Measurements from ENCODE around the gene CDC16. TPM values are rescaled to one million over a fixed set of nuclear protein-coding genes. Genes with fewer than 3 reads are reported as not detected.
A peak's percentile ranks its signal among the peaks of the same experiment; 100 is the strongest.
"Not testable (repeated sequence)": the region's sequence is repeated elsewhere in the genome, so short reads cannot be mapped to it uniquely, and the experiment has no call there.

Gene CDC16
- total RNA-seq, 1 experiment from 2014 or later, result 57.7 TPM

DNA sequence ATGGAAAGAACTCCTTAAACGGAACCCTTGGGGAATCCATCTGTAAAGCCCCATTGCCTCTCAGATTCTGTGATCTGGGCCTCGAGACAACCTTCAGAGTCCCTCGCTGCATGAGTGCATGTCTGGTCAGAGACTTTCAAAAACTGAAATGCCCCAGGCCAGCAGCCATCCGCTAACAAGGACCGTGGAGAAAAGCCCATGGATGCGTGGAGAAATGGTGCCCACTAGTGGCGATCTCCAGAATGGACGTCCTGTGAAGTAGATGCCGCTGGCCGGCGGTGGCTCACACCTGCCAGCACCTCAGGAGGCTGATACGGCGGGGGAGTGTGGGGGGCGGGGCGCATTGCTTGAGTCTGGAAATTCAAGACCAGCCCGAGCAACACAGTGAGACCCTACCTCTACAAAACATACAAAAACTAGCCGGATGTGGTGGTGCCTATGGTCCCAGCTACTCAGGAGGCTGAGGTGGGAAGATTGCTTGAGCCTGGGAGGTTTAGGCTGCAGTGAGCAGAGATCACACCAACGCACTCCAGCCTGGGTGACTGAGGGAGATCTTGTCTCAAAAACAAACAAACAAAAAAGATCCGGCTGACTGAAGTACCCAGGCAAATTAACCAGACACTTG, 7.9 kb upstream of the CDC16 start:
- peak; percentile 84 for DNase-seq (ENCODE audit: low spot score)

DNA sequence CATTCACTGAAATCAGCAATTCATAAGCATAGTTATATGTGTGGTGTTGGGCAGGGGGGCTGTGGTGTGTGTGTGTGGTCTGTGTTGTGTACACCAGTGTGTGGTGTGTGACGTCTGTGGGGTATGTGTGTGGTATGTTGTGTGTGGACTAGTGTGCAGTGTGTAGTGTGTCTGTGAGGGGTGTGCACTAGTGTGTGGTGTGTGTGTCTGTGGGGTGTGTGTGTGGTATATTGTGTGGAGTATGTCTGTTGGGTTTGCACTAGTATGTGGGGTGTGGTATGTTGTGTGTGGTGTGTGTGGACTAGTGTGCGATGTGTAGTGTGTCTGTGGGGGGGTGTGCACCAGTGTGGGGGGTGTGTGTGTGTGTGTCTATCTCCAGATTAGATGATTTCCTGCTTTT, 7.2 kb upstream of the CDC16 start:
- no peak for DNase-seq (ENCODE audit: low spot score)

DNA sequence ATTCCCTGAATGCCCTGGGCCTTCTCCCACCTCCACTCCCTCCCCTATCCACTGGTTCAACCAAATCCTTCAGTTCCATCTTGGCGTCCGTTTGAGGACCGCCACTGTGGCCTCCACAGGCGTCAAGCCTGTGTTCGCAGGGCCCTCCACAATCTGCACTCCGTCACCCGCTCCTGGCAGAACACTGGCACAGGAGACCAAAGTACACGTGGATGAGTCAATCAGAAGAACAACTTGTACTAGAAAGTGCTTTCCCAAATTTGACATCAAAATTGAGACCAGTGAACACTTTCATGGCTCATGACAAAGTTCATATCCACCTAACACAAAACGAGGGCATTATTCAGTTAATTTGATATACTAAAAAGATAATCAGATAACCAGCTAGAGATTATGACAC, 6.5 kb upstream of the CDC16 start:
- no peak for DNase-seq (ENCODE audit: low spot score)

DNA sequence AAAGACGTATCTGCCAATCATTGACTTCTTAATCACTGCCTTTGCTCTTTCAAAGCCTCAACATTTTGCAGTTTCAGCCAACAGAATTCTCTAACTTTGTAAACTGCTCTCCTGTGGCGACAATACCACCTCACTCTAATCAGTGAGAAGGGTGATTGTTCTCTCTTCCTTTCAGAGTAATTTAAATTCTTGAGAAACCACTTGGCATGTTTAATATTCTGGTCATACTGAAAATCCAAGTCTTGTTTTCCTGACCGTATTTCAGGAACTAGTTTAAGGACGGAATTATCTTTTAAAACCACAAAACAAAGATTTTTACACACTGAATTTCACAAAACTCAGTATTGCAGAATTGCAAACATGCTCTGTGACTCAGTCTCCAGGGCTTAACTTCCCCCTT, 5.2 kb upstream of the CDC16 start:
- DNase-seq (ENCODE audit: low spot score), result no peak

DNA sequence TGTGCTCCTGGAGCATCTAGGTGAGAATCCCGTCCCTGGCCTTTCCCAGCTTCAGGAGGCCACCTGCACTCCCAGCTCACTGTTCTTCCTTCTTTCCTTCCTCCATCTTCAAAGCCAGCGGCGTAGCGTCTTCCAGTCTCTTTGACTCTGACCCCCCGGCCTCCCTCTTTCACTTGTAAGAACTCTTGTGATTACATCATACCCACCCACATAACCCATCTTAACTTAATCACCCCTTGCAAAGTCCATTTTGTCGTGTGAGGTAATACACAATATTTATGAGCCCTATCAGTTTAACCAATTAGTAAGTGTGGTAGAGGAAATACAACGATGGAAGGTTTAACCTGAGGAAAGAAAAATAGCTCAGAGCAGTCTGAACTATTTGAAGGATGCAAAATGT, 4.6 kb upstream of the CDC16 start:
- no peak for DNase-seq (ENCODE audit: low spot score)

DNA sequence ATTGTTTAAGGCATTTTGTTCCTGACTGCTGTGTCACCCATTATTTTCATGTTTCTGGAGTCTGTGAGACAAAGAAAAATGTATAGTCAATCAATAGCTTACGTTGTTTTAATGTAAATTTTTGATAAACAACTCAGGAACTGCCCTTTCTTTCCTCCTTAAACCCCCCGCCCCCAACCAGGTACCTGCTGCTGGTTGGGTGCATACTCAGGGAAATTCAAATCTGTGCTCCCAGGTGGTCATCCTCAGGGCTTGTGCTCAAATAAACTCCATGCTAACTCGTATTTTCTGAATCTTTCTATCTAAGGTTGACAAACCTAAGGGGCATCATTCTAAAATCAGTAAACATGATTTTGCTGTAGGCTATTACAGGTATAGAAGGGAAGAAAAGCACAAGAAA, 4.1 kb upstream of the CDC16 start:
- no peak for DNase-seq (ENCODE audit: low spot score)

DNA sequence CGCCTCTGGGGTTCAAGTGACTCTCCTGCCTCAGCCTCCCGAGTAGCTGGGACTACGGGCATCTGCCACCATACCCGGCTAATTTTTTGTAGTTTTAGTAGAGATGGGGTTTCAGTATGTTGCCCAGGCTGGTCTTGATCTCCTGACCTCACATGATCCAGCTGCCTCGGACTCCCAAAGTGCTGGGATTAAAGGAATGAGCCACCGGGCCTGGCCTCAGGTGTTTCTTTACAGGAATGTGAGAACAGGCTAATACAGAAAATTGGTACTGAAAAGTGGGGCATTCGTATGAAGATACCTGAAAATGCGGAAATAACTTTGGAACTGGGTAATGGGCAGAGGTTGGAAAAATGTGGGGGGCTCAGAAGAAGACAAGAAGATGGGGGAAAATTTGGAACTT, 2.8 kb upstream of the CDC16 start:
- DNase-seq (ENCODE audit: low spot score), result no peak

DNA sequence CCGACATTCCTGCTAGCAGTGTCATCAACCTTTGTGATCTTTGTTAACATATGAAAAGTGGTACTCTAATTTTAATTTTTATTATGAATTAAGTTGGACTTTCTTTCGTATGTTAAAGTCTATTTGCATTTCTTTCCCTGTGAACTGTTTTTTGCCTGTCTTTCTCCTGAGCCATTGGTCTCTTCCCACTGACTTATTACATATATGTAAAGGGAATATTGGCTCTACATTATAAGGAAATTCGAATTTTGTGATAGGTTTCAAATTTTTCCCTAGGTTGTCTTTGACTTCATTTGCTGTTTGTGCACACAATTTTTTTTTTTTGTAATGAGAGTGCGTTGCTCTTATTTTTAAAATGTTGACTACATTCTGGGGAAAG, 442 bp upstream of the CDC16 start:
- DNase-seq (ENCODE audit: low spot score), result no peak

DNA sequence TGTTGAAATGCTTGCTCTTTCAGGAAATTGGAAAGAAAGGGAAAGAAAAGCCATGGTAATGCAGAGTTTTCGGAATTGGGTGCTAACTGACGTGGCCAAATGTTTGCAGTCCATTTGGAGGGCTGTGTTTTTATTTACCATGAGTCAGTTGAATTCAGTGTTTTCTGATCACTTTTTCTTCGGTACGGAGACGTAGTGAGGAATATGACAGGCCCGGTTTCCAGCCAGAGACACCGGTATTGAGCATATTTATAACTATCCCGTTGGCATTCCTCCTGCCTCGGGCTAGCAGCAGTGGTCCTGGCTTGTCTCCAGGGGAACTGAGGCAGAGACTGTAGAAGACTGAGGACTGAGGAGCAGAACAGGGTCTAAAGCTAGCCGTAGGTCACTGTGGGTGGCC, 1.0 kb downstream of the CDC16 start:
- no peak for DNase-seq (ENCODE audit: low spot score)

DNA sequence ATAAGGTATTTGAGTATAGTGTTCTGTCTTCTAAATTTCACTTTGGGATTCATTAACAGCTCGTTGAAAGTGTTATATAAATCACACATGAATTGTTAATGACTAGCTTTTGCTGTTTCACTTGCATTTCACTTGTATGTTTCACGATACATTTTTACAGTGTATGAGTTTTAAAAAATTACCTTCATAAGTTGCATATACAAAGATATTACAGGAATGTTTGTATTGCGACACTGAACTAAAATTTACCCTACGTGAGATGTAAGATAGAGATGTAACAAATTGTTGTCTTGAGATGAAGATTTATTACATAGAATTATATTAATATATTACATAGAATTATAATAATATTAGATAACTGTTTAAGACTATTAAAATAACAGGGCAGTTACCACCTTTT, 1.5 kb downstream of the CDC16 start:
- DNase-seq (ENCODE audit: low spot score), result no peak

DNA sequence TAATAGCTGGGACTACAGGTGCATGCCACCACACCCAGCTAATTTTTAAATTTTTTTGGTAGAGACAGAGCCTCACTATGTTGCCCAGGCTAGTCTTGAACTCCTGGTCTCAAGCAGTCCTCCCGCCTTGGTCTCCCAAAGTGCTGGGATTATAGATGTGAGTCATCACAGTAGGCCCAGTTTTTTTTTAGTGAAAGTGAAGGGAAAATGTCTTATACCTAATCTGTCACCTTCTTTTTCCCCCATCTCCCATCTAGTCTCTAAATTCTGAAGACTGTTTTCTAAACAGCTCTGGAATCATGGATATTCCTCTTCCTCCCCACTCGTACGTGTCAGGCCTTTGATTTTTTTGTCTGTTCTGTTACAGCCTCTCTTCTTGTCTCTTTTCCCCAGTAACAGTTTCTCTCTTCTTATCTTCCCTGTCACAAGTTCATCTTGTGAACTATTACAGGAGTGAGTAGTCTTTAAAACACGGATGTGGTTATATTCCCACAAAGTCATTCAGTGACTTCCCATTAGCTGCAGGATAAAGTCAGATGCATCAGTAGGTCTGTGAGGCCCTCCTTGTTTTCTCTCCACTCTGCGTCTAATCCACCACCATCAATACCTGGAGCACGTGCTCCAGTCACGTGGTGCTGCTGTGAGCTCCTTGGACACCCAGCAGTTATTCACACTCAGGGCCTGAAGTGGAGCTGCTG, 2.9 kb downstream of the CDC16 start:
- DNase-seq (ENCODE audit: low spot score), result no peak

DNA sequence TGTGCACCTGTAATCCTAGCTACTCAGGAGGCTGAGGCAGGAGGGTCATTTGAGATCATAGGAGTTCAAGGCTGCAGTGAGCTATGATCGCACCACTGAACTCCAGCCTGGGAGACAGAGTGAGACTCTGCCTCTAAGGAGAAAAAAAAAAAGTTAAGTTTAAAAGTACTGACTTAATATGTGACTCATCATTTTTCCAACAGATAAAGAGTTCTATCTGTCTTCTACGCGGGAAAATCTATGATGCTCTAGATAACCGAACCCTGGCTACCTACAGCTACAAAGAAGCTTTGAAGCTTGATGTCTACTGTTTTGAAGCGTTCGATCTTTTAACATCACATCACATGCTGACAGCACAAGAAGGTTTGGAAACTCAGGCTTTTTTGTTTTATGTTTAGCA, 7.2 kb downstream of the CDC16 start:
- DNase-seq (ENCODE audit: low spot score), result no peak

DNA sequence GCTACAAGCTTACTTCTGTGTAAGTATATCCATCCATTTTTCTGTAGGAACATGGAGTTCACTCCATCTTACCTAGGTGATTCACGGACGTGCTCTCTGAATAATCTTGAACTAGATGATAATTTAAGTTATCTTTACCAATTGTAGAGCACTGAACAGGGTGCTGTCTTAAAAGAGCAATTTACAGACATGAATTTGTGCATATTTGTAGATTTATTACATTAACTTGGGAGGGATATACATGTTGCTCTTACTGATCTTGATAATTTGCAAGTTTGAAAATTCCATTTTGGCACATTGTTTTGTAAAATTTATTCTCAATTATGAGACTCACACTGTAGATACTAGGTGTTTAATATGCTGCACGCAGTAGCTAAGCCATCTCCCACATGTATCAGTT, 9.3 kb downstream of the CDC16 start:
- no peak for DNase-seq (ENCODE audit: low spot score)

DNA sequence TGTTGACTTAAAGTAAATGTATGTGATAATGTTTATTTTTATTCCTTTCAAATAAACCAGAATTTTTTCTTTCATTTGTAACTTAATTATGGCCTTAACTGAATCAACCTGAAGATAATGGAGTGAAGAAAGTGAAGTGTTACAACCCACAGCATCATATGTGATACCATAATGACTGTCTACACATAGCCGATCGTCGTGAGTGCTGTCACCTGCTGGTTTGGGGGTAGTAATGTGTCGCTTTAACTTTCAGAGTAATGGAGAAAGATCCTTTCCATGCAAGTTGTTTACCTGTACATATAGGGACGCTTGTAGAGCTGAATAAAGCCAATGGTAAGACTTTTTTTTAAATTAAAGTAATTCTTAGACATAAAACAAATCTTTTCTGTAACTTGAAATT, 9.9 kb downstream of the CDC16 start:
- DNase-seq (ENCODE audit: low spot score), result no peak

DNA sequence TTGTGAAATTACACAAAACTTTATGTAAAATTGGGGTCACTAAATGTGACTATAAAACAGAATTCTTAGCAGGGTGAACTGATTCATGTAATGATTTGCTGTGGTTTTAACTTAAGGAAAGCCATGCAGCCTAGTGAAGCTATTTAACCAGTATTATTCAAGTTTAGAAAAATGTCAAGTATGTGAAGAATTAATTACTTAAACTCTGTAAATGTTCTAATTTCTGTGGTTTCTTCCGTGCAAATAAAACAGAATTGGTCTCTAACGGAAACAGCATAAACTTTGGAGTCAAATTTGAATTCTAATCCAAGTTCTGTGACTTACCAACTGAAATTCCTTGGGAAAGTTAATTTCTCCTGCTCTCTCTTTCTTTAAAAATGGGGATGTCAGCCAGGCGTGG, 13.3 kb downstream of the CDC16 start:
- peak; percentile 21 for DNase-seq (ENCODE audit: low spot score)

DNA sequence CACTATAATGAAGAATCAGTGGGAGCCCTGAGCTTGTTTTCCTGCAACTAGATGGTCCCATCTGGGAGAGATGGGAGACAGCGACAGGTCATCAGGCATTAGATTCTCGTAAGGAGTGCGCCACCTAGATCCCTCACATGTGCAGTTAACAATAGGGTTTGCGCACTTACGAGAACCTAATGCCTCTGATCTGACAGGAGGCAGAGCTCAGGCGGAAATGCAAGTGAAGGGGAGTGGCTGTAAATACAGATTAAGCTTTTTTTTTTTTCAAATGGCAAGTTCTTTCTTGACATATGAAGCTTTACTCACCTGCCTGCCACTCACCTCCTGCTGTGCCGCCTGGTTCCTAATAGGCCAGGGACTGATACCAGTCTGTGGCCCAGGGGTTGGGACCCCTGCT, 14.4 kb downstream of the CDC16 start:
- no peak for DNase-seq (ENCODE audit: low spot score)

DNA sequence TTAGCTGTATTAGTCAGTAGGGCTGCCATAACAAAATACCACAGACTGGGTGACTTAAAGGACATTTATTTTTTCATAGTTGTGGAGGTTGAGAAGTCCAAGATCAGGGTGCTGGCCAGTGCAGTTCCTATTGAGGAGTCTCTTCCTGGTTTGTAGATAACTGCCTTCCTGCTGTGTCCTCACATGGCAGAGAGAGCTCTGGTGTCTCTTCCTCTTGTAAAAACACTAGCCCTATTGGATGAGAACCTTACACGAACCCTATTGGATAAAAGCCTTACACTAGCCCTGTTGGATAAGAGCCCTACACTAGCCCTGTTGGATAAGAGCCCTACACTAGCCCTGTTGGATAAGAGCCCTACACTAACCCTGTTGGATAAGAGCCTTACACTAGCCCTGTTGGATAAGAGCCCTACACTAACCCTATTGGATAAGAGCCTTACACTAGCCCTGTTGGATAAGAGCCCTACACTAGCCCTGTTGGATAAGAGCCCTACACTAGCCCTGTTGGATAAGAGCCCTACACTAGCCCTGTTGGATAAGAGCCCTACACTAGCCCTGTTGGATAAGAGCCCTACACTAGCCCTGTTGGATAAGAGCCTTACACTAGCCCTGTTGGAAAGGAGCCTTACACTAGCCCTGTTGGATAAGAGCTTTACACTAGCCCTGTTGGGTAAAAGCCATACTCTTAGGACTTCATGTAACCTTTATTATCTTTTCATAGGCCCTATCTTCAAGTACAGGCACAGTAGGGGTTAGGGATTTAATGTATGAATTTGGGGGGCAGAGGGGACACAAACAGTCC, 17.1 kb downstream of the CDC16 start:
- DNase-seq (ENCODE audit: low spot score), result not testable (repeated sequence)

DNA sequence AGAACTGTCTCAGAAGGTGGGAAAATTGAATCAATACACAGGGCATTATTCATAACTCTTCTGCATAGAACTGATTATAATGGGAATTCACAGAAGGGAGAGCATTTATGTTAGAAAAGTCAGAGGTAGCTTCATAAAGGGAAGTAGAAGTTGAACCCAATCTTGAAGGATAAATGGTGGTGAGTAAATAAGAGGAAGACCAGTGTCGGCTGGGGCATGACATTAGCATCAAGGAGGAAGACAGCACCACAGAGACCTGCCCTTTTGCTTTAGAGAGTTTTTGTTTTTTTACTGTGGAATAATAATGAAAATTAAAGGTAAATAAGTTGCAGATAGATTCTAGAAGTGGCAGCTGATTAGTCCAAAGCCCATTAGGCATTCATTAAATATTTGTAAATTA, 21.9 kb downstream of the CDC16 start:
- DNase-seq (ENCODE audit: low spot score), result no peak

DNA sequence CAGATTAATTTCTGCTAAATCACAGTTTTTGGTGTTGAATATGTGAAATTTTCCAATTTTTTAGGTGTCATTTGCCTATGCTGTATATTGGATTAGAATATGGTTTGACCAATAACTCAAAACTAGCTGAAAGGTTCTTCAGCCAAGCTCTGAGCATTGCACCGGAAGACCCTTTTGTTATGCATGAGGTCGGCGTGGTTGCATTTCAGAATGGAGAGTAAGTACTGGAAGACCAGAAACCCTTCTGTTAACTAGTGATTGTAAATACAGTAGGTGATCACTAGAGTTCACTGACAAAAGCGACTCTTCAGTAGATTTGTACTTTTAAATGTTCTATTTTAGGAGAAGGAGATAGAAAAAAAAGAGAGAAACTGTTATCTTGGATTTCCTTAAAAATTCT, 22.3 kb downstream of the CDC16 start:
- no peak for DNase-seq (ENCODE audit: low spot score)

DNA sequence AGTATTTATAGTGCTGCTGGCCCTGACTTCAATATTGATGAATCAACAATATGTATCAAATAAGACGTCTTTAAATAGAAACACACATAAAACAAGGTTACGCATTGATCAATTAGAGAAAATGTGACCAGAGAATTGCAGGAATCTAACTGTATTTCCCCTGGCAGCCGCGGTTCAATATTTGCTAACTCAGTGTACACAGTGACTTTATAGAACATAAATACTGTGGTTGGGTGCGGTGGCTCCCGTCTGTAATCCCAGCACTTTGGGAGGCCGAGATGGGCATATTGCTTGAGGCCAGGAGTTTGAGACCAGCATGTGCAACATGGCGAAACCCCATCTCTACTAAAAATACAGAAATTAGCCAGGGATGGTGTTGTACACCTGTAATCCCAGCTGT, 23.9 kb downstream of the CDC16 start:
- no peak for DNase-seq (ENCODE audit: low spot score)

DNA sequence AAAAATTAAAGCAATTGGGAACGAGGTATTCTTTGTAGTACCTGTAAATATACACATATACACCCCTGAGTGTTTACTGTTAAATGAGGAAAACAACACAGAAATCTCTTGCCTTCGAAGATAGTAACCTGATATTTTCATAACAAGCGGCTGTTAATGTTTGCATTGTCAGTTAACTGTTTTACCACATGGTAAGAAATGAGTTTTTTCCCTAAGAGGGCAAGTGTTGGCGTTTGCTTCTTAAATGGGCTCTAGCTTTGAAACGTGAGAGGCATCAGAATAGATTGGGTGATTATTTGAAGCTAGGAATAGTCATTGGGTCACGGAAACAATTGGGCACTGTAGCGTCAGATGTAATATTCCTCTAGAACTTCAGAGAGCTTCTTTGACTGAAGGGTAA, 24.7 kb downstream of the CDC16 start:
- DNase-seq (ENCODE audit: low spot score), result no peak

DNA sequence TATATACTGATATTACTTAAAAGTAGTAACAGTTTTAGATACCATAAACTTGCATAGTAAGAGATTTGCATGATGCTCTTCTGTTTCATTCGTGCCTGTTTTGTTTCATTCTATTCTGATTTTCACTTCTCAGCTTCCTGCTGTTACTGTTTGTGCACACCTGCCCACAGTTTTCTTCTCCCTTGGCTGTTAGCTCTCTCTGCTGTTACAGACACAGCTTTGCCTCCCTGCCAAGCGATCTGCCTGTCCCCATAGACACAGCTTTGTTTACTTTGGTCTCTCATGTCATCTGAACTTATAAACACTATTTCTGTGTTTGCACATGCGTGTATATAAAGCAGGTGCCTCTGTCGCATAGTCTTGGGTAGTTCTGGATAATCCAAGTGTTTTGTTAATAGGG, 25.3 kb downstream of the CDC16 start:
- DNase-seq (ENCODE audit: low spot score), result no peak

DNA sequence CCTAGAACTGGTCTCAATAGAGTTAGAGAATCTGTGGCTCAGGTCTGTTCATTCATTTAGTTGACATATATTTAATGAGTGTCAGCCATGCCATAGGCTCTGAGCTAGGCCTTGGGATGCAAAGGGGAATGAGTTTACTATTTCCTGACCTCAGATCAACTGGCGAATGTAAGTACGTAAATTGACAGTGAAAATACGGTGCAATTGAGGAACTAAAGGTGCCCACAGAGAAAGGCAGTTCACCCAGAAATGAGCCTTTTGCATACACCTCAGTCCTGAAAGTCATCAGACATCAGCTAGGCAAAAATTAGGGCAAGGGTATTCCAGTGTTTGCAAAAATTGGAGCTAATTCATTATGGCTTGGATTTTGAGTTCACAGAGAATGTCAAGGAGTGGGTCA, 26.1 kb downstream of the CDC16 start:
- no peak for DNase-seq (ENCODE audit: low spot score)

Data from A172 (cell line).